ENCODE data around the gene RNF157. TPM values are rescaled to one million over a fixed set of nuclear protein-coding genes. Genes with fewer than 3 reads are reported as not detected.

Gene RNF157
- polyA plus RNA-seq, 1 experiment, result 0.50 TPM

DNA sequence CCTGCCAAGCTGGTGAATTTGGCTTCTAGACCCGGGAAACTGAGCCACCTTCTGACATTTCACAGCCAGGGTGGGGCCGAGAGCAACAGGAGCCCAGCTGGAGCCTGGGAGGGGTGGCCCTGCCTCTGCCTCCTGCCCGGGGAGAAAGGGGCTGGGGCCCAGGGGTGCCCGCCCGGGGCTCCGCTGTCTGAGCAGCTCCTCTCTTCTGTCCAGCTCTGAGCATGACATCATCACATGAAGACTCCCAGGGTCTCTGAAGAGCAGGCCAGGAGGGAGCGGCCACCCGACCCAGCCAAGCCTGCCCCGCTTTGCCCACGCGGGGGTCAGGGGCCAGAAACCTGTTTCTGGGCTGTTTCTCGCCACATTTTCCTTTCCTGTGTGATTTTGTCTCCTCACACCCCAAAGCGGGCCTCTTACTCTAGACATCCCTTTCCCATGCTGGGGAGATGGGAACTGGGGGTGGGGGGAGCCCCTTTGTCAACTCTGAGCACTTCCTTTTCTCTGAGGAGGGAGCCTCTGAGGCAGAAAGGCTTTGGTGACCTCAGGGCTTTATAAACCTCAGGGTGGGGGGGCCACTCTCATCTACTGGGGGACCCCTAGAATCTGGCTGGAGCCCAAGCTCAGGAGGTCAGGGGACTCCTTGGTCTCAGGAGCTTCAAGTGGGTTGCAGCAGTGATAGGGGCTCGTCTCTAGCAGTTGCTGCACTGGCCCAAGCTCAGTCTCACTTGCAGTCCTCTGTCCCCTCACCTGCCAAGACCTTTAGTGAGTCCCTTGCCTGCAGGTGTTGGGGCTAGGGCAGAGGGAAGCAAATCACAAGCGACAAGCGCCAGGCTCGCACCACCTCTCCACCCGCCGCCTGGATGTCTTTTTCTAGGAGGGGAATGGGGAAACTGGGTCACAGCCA, 32.5 kb upstream of the RNF157 start:
- Histone ChIP-seq H3K36me3 (ENCODE audit: control insufficient read depth, insufficient read depth, low read length) (peaks cover 8% of the 10 kb centered on the region), H3K27me3 (ENCODE audit: control insufficient read depth, insufficient read depth, low read length) (no peaks in the 10 kb centered on the region), H3K4me3 (ENCODE audit: low read depth, low read length) (no peak overlapping the region)
- TF ChIP-seq CTCF (IDR thresholded peaks at IDR 0.05; ENCODE audit: insufficient read depth, low read depth, low read length), result no peak
- CTCF ChIA-PET, result interaction anchor here (0.6 to 1.4 kb wide), 3 partner anchors 32 to 107 kb away, joined by 3 read pairs; partner anchors contain the start of gene RNF157
- POLR2A ChIA-PET, result no interaction called here
- no peak for DNase-seq (ENCODE audit: low read depth)

DNA sequence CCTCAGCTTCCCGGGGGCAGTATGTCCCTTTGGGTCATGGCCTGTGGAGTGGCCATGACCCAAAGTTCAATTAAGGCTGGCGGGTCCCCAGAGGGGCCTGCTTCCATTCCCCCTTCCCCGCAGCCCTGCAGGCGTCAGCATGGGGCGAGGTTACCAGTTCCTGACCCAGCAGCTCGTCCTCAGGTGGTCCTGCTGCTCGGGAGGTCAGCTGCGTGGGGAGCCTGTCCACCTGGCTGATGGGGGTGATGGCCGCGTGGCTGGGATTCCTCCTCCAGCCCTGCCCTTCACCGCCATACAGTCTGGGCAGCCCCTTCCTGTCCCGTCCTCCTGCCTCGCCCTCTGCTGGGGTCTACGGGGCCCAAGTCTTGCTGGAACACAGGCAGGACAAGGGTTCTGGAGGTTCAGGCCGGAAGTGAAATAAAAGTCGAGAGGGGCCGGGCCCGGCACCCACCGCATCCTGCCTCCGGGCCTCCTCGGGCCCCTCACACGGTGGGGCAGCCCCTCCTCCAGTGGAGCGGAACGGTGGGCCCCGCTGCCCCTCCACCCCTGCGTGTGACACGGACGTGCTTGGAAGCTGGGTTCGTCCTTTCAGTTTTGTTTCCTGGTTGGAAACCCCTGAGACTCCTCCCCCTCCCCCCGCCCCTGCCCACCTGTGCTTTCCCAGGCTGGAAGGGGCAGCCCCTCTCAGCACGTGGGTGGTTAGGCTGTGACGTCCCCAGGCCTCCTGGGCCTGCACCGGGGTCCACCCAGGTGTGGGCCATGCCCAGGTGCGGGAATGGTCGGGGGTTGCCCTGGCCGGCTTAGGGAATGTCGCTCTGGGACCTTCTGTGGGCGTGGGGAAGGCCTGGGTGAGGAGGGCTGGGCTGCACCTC, 31.6 kb upstream of the RNF157 start:
- POLR2A ChIA-PET, result no interaction called here
- no peak overlapping the region for H3K4me3 ChIP-seq (ENCODE audit: low read depth, low read length)
- peaks cover 8% of the 10 kb centered on the region for H3K36me3 ChIP-seq (ENCODE audit: control insufficient read depth, insufficient read depth, low read length)
- CTCF ChIA-PET, result interaction anchor here (0.8 to 4.8 kb wide), 2 partner anchors 8 to 148 kb away, joined by 3 to 40 read pairs; no protein-coding TSS in a partner anchor
- DNase-seq (ENCODE audit: low read depth), result no peak
- H3K27me3 ChIP-seq (ENCODE audit: control insufficient read depth, insufficient read depth, low read length), result no peaks in the 10 kb centered on the region
- TF ChIP-seq CTCF (IDR thresholded peaks at IDR 0.05; ENCODE audit: insufficient read depth, low read depth, low read length), result no peak

- no peak for DNase-seq (ENCODE audit: low read depth)
- peaks cover 7% of the 10 kb centered on the region for H3K36me3 ChIP-seq (ENCODE audit: control insufficient read depth, insufficient read depth, low read length)
- H3K27me3 ChIP-seq (ENCODE audit: control insufficient read depth, insufficient read depth, low read length), result no peaks in the 10 kb centered on the region
- POLR2A ChIA-PET, result no interaction called here
- CTCF ChIA-PET, result interaction anchor here (0.8 to 4.8 kb wide), 2 partner anchors 9 to 147 kb away, joined by 3 to 40 read pairs; no protein-coding TSS in a partner anchor
- no peak overlapping the region for H3K4me3 ChIP-seq (ENCODE audit: low read depth, low read length)
- no peak for TF ChIP-seq CTCF (IDR thresholded peaks at IDR 0.05; ENCODE audit: insufficient read depth, low read depth, low read length)
Measured at GRCh38 chr17:76270770-76271668, 30.7 kb upstream of the RNF157 start.

GRCh38 chr17:76270127-76270592, 29.9 kb upstream of the RNF157 start:
- DNase-seq (ENCODE audit: low read depth), result no peak
- Histone ChIP-seq H3K4me3 (ENCODE audit: low read depth, low read length) (no peak overlapping the region), H3K36me3 (ENCODE audit: control insufficient read depth, insufficient read depth, low read length) (peaks cover 7% of the 10 kb centered on the region), H3K27me3 (ENCODE audit: control insufficient read depth, insufficient read depth, low read length) (no peaks in the 10 kb centered on the region)
- CTCF ChIA-PET, result interaction anchor here (1.0 to 4.8 kb wide), 2 partner anchors 10 to 12 kb away, joined by 3 to 40 read pairs; no protein-coding TSS in a partner anchor
- POLR2A ChIA-PET, result no interaction called here
- no peak for TF ChIP-seq CTCF (IDR thresholded peaks at IDR 0.05; ENCODE audit: insufficient read depth, low read depth, low read length)
